MM.1S (cell line): ENCODE results near the gene NEURL1B.

Experiments
- CTCF ChIP-seq: fragments of 300-600 bp; sonication (generic); IDR thresholded peaks from 2 replicates; pipeline ENCODE4 v1.5.1; 2016; ENCODE audit warnings: antibody characterized with exemption, low read length, mixed read lengths
- EZH2 ChIP-seq: fragments of 300-600 bp; sonication (generic); optimal IDR thresholded peaks from 2 replicates; pipeline ENCODE3; 2017; ENCODE audit warnings: low read depth, mild to moderate bottlenecking, antibody characterized with exemption, low read length, mixed read lengths

- no peak for TF ChIP-seq CTCF
- no peak for TF ChIP-seq EZH2
Measured at GRCh38 chr5:172597755-172598155, 43.3 kb upstream of the NEURL1B start.
